SK-N-SH (cell line): Measurements from ENCODE around the gene RPRML. TPM values are rescaled to one million over a fixed set of nuclear protein-coding genes. Genes with fewer than 3 reads are reported as not detected.

ENCODE experiments used
- CTCF ChIA-PET: fragments of 300-600, 350-600 bp; formaldehyde crosslinking; extraction: SDS; loops from one replicate; lab custom pipeline; 2021; lab: Yijun Ruan, JAX
- POLR2A ChIA-PET: fragments of 350-600 bp; sonication (Branson Sonifier 250); formaldehyde crosslinking; extraction: SDS; loops from one replicate; lab custom pipeline; 2020; ENCODE audit warnings: antibody characterized with exemption, inconsistent platforms; lab: Yijun Ruan, JAX
- DNase-seq: peaks from one replicate; pipeline ENCODE4 v3.0.0; 2012
- H2AFZ ChIP-seq: fragments of 200-600 bp; sonication (generic); 2 replicates; pipeline ENCODE4 v1.8.1; 2016; ENCODE audit warnings: antibody characterized with exemption, mild to moderate bottlenecking, low read depth
- H3F3A ChIP-seq: fragments of 200-600 bp; sonication (generic); replicated peaks from 2 replicates; pipeline ENCODE3; 2016; ENCODE audit warnings: antibody characterized with exemption, mild to moderate bottlenecking; ENCODE audit not compliant: insufficient read depth
- H3K27ac ChIP-seq, 2 experiments: fragments of 200-500 bp in 1 of 2; fragments of 200-600 bp in 1 of 2; sonication (Bioruptor generic) in 1 of 2; sonication (generic), shearing (Covaris generic) in 1 of 2; 2 replicates each; pipeline versions ENCODE4 v1.5.1 to v1.6.1; 2014 to 2016; ENCODE audit warnings: low read depth in 2 of 2, inconsistent platforms in 1 of 2, low read length in 1 of 2, mild to moderate bottlenecking in 1 of 2, mixed read lengths in 1 of 2
- H3K27me3 ChIP-seq: fragments of 200-600 bp; sonication (generic), shearing (Covaris generic); 2 replicates; pipeline ENCODE4 v1.6.1; 2016; ENCODE audit warnings: mixed run types; ENCODE audit not compliant: insufficient read depth
- H3K36me3 ChIP-seq, 2 experiments: fragments of 200-500 bp in 1 of 2; fragments of 200-600 bp in 1 of 2; sonication (Bioruptor generic) in 1 of 2; sonication (generic) in 1 of 2; replicated peaks in 1 of 2; 2 replicates each; pipeline versions ENCODE3 to v1.5.1; 2014 to 2016; ENCODE audit warnings: low read length in 1 of 2, mild to moderate bottlenecking in 1 of 2; ENCODE audit not compliant: insufficient read depth in 2 of 2, control insufficient read depth in 1 of 2
- H3K4me1 ChIP-seq, 2 experiments: fragments of 200-500 bp in 1 of 2; fragments of 200-600 bp in 1 of 2; sonication (Bioruptor generic) in 1 of 2; sonication (generic), shearing (Covaris generic) in 1 of 2; 2 replicates each; pipeline versions ENCODE4 v1.5.1 to v1.6.1; 2014 to 2016; ENCODE audit warnings: low read depth in 1 of 2, low read length in 1 of 2, mixed run types in 1 of 2; ENCODE audit not compliant: insufficient read depth in 2 of 2, control insufficient read depth in 1 of 2
- H3K4me2 ChIP-seq: fragments of 200-600 bp; sonication (generic), shearing (Covaris generic); 2 replicates; pipeline ENCODE4 v1.6.1; 2017; ENCODE audit warnings: mixed run types
- H3K4me3 ChIP-seq, 2 experiments: fragments of 200-500 bp in 1 of 2; fragments of 200-600 bp in 1 of 2; sonication (Bioruptor generic) in 1 of 2; sonication (generic), shearing (Covaris generic) in 1 of 2; 2 replicates each; pipeline versions ENCODE4 v1.5.1 to v1.8.1; 2014 to 2016; ENCODE audit warnings: low read depth in 2 of 2, inconsistent platforms in 1 of 2, low read length in 1 of 2, mild to moderate bottlenecking in 1 of 2, mixed read lengths in 1 of 2, moderate library complexity in 1 of 2
- H3K79me2 ChIP-seq: fragments of 200-600 bp; sonication (generic); 2 replicates; pipeline ENCODE4 v1.8.1; 2017; ENCODE audit warnings: mild to moderate bottlenecking; ENCODE audit not compliant: insufficient read depth
- H3K9ac ChIP-seq: fragments of 200-600 bp; sonication (generic); 2 replicates; pipeline ENCODE4 v1.6.1; 2017; ENCODE audit warnings: mixed run types
- H3K9me2 ChIP-seq: fragments of 200-600 bp; sonication (generic); 2 replicates; pipeline ENCODE4 v1.6.1; 2017; ENCODE audit warnings: mixed run types
- H3K9me3 ChIP-seq: fragments of 200-600 bp; sonication (generic); 2 replicates; pipeline ENCODE4 v1.6.1; 2017; ENCODE audit warnings: mixed run types, mild to moderate bottlenecking, moderate library complexity
- H4K20me1 ChIP-seq: fragments of 200-600 bp; sonication (generic); 2 replicates; pipeline ENCODE4 v1.6.1; 2017; ENCODE audit warnings: mild to moderate bottlenecking, mixed run types; ENCODE audit not compliant: insufficient read depth
- FOSL2 ChIP-seq: IDR thresholded peaks from 2 replicates; pipeline ENCODE4 v1.4.0; 2012; ENCODE audit warnings: low read depth, mild to moderate bottlenecking, moderate library complexity, borderline replicate concordance
- NRF1 ChIP-seq: IDR thresholded peaks from 2 replicates; pipeline ENCODE4 v1.6.1; 2012; ENCODE audit warnings: low read depth, mild to moderate bottlenecking, low read length
- REST ChIP-seq: IDR thresholded peaks from 2 replicates; pipeline ENCODE4 v1.6.1; 2012; ENCODE audit warnings: mild to moderate bottlenecking, low read depth, low read length, moderate library complexity
- TCF12 ChIP-seq: IDR thresholded peaks from 2 replicates; pipeline ENCODE4 v1.4.0; 2012
- YY1 ChIP-seq: IDR thresholded peaks from 2 replicates; pipeline ENCODE4 v1.4.0; 2012; ENCODE audit warnings: low read depth, mild to moderate bottlenecking
- WGBS: methylation state at CpG from one replicate; pipeline ENCODE4 v1.1.6; 2017; ENCODE audit warnings: low lambda C conversion rate; 5-methylcytosine and 5-hydroxymethylcytosine counted together
- polyA plus RNA-seq, 3 experiments: library from polyadenylated mRNA; depleted of rRNA; stranded (reverse); fragments of >200 nt; gene quantifications; 2 replicates each; pipeline ENCODE4 v1.2.3, GENCODE V29; 2012
- TF ChIP-seq, protein P1 (sequence below): IDR thresholded peaks from 2 replicates; pipeline ENCODE4; 2012

RPRML gene
- polyA plus RNA-seq, 1 of the 3 experiments (the other 2 are of a cell fraction) = not detected

DNA sequence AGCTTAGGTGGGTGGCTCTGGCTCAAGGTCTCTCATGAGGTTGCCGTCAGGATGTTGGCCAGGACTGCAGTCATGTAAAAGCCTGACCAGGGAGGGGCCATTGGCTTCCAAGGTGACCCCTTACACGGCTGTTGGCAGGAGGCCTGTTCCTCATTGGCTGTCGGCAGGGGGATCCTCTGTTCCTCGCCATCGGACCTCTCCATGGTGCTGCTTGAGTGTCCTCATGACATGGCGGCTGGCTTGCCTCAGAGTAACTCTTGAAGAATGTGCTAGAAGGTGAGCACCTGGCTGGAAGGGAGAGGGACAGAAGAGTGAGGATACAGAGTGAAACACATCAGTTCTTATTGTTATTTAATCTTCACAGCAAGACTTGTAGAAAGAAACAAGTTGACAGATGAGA, 4.7 kb upstream of the RPRML start:
- Histone ChIP-seq H3K27me3 (peaks cover under 1% of the 10 kb centered on the region; the same call in 1 of the 2 replicates), H3K27ac (peak overlapping the region in 1 of 2 experiments; percentile 2; a peak in 1 of 4 replicates), H3F3A (peaks cover 4% of the 10 kb centered on the region), H3K4me2 (no peak overlapping the region), H3K4me3 (no peak overlapping the region), H3K4me1 (peaks cover 0 to 20% of the 10 kb centered on the region in 2 experiments; a peak in 1 of 4 replicates), H2AFZ (no peak overlapping the region), H3K9ac (no peak overlapping the region), H3K79me2 (no peaks in the 10 kb centered on the region), H3K9me2 (no peaks in the 10 kb centered on the region), H4K20me1 (no peaks in the 10 kb centered on the region), H3K36me3 (no peaks in the 10 kb centered on the region), H3K9me3 (no peaks in the 10 kb centered on the region)
- CTCF ChIA-PET = interaction anchor here (0.8 to 5.6 kb wide), 8 partner anchors 8 to 200 kb away, joined by 3 to 37 read pairs (median 4); no protein-coding TSS in a partner anchor
- POLR2A ChIA-PET = interaction anchor here (0.9 kb wide), 1 partner anchor 12 kb away, joined by 3 read pairs; no protein-coding TSS in a partner anchor
- DNase-seq = no peak
- 77% methylated on average over 6 of the region's 6 CpGs for WGBS
- TF ChIP-seq REST (peak; percentile 90), FOSL2 (no peak)
- TF ChIP-seq, protein P1, sequence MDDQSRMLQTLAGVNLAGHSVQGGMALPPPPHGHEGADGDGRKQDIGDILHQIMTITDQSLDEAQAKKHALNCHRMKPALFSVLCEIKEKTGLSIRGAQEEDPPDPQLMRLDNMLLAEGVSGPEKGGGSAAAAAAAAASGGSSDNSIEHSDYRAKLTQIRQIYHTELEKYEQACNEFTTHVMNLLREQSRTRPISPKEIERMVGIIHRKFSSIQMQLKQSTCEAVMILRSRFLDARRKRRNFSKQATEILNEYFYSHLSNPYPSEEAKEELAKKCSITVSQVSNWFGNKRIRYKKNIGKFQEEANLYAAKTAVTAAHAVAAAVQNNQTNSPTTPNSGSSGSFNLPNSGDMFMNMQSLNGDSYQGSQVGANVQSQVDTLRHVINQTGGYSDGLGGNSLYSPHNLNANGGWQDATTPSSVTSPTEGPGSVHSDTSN = no peak

GRCh38 chr17:46982577-46982976, 3.5 kb upstream of the RPRML start:
- H3K27me3 ChIP-seq = peaks cover 13% of the 10 kb centered on the region

More at GRCh38 chr17:46982577-46982976, 3.5 kb upstream of the RPRML start:
- DNase-seq = no peak
- peaks cover 4% of the 10 kb centered on the region for H3F3A ChIP-seq
- no peaks in the 10 kb centered on the region for H3K79me2 ChIP-seq
- no peak overlapping the region for H3K27ac ChIP-seq
- H2AFZ ChIP-seq = no peak overlapping the region
- no peak overlapping the region for H3K4me3 ChIP-seq
- no peaks in the 10 kb centered on the region for H4K20me1 ChIP-seq
- H3K9ac ChIP-seq = no peak overlapping the region
- no peaks in the 10 kb centered on the region for H3K36me3 ChIP-seq
- POLR2A ChIA-PET = no interaction called here
- 77% methylated on average over 6 of the region's 6 CpGs for WGBS
- H3K4me2 ChIP-seq = no peak overlapping the region
- no peaks in the 10 kb centered on the region for H3K9me2 ChIP-seq
- H3K9me3 ChIP-seq = no peaks in the 10 kb centered on the region
- peaks cover 0 to 32% of the 10 kb centered on the region in 2 experiments; a peak in 1 of 4 replicates for H3K4me1 ChIP-seq
- TF ChIP-seq YY1 = no peak
- TF ChIP-seq TCF12 = no peak
- no peak for TF ChIP-seq NRF1
- CTCF ChIA-PET = interaction anchor here (1.4 to 5.6 kb wide), 3 partner anchors 9 to 40 kb away, joined by 3 to 37 read pairs (median 29); no protein-coding TSS in a partner anchor
